Sciatic nerve (tissue), 2 donors: ENCODE measurements around the gene CRYGD. TPM values are rescaled to one million over a fixed set of nuclear protein-coding genes. Genes with fewer than 3 reads are reported as not detected.
"Not testable (repeated sequence)": the region's sequence is repeated elsewhere in the genome, so short reads cannot be mapped to it uniquely, and the experiment has no call there.

Experiments
- ATAC-seq: fragments of 200-7000 bp; cut with Tn5 transposase; one replicate; pipeline ENCODE4 v1.9.1; 2020; ENCODE audit warnings: mild to moderate bottlenecking, moderate library complexity
- DNase-seq: peaks from one replicate; pipeline ENCODE4 v3.0.0-alpha.2; 2020; ENCODE audit warnings: low spot score
- intact Hi-C: fragments of 100-400 bp; cut with DNase I; formaldehyde crosslinking; loops from one replicate; pipeline ENCODE4 v1.14.2; 2022
- total RNA-seq: library from RNA; stranded (reverse); fragmentation: NEBNext Ultra II Directional; extraction: Animal tissue kit (Norgen Biotek cat#: 25700); gene quantifications from one replicate; pipeline ENCODE4 v1.2.1, GENCODE V29; 2021
- donor health status: DM: no; HTN: no; CAD: no.
- donor health status: DM: no; HTN: no; CAD: no.

The CRYGD gene
- total RNA-seq, 1 donor from 2014 or later, result not detected

GRCh38 chr2:208134928-208135586 is 10.7 kb upstream of the CRYGD start:
- DNase-seq (no peak), ATAC-seq (no peak)
- intact Hi-C loops, result no loop called here

DNA sequence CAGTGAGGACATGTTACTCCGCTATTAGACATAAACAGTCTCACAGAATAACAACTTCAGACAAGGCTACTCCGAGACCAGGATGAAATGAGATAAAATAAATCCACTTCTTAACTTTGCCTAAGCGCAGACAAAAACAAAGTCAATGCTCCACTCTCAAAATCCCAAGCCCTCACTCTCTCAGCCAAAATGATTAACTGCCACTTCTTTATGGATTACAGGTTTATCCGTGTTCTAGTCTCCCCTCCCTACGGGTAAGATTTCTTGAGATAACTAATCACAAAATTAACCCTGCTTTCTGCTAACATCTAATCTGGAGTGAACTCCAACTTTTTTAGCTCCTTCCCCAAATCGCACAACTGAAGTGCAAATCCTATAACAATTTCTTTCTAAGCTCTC is 6.4 kb upstream of the CRYGD start:
- ATAC-seq (no peak), DNase-seq (no peak)
- intact Hi-C loops, result no loop called here

- intact Hi-C loops, result no loop called here
- DNase-seq, result no peak
- no peak for ATAC-seq
These were observed 5.7 kb upstream of the CRYGD start, which contains the start of gene CRYGC for GRCh38 chr2:208129744-208130711. Gene CRYGC (minus strand): TSS chr2:208129828. CDS start chr2:208129792, 36 bp downstream.

GRCh38 chr2:208128136-208128535 is 3.8 kb upstream of the CRYGD start:
- intact Hi-C loops, result no loop called here
- DNase-seq (no peak), ATAC-seq (no peak)

DNA sequence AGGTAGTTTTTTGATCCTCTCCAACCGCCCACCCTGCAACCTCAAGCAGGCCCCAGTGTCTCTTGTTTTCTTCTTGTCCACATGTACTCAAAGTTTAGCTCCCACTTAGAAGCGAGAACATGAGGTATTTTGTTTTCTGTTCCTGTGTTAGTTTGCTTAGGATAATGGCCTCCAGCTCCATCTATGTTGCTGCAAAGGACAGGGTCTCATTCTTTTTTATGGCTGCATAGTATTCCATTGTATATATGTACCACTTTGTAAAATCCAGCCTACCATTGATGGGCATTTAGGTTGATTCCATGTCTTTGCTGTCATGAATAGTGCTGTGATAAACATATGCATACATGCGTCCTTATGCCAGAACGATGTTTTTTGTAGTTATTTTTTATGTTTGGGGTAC is 2.8 kb upstream of the CRYGD start:
- ATAC-seq, result no peak
- no peak for DNase-seq
- intact Hi-C loops, result no loop called here

GRCh38 chr2:208125251-208125650 is 927 bp upstream of the CRYGD start:
- ATAC-seq, result no peak
- no peak for DNase-seq
- intact Hi-C loops, result no loop called here

DNA sequence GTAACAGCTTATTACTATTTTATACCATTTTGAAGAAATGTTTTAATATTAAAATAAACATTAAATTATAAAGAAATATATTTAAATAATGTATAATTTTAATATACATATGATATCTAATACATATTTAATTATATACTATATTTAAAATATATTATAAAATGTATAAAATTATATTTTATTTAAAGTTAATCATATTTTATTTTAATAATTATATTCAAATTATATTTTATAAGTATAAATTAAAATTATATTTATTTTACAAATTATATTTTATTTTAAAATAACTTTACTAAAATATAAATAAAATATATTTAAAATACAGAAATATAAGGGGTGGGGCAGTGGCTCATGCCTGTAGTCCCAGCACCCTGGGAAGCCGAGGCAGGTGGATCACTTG is 2.1 kb downstream of the CRYGD start:
- DNase-seq (no peak), ATAC-seq (no peak)
- intact Hi-C loops, result no loop called here

DNA sequence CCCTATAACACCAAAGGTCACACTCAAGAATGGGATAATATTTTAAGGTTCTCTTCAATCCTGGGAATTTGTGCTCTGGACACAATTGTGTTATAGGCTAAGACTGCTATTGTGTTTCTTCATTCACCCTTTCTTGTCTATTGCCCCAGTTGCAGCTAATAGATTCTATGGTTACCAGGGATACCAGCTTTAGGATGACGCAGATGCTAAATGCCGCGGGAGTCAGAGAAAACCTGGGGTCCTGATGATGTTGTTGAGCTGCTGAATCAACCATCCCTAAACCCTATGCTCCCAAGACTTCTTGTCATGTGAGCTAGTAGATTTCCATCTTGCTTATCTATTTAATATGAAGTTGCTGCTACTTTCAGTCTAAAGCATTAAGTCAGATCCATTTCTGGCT is 5.4 kb downstream of the CRYGD start:
- DNase-seq, result no peak
- intact Hi-C loops, result no loop called here
- ATAC-seq, result no peak

DNA sequence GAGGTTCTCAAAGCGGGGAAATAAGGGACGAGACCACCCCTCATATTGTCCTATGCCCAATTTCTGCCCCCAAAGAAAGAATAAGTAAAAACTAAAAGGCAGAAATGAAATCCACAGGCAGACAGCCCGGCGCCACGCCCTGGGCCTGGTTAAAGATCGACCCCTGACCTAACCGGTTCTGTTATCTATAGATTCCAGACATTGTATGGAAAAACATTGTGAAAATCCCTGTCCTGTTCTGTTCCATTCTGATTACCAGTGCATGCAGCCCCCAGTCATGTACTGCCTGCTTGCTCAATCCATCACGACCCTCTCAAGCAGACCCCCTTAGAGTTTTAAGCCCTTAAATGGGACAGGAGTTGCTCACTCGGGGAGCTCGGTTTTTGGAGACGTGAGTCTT is 6.9 kb downstream of the CRYGD start:
- ATAC-seq, intact Hi-C loops: not testable (repeated sequence)

DNA sequence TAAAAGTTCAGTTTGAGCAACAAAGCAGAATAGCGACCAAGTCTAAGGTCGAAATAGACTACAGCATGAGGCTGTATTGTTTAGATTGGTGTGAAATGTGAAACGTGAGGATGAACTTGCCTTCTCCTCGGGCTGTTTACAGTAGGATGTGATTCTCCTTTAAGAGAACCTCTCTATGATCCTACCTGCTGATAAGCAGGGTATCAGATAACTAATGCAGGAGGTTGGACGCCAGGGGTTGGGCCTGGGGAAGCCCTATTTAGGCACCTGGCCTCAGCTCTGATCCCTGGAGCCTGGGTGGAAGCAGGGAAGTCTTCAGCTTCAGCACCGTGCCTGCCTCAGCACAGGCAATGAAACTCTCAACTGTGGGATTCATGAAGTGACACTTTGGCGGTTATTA is 11.4 kb downstream of the CRYGD start:
- intact Hi-C loops, result no loop called here
- no peak for DNase-seq
- no peak for ATAC-seq

More for the DNA sequence above, 6.9 kb downstream of the CRYGD start:
- DNase-seq, result not testable (repeated sequence)

DNA sequence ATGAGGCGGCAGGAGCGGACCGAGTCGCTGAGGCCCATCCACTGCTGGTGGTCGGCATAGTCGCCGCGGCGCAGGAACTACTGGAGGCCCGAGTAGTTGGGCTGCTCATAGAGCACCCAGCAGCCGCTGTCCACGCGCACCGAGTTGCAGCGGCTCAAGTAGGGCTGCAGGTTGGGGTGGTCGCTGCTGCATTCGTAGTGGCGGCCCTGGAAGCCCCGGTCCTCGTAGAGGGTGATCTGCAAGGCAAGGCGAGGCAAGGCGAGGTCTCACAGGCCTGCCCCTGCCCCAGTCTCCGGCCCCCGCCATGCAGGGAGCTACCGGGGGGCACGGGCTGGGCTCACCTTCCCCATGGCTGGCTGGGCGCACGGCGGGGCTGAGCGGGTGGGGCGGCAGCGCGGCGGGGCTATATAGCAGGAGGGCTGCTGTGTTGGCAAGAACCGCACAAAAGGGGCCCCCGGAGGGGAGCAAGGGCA is 12.0 kb downstream of the CRYGD start:
- intact Hi-C loops, ATAC-seq, DNase-seq: not testable (repeated sequence)

DNA sequence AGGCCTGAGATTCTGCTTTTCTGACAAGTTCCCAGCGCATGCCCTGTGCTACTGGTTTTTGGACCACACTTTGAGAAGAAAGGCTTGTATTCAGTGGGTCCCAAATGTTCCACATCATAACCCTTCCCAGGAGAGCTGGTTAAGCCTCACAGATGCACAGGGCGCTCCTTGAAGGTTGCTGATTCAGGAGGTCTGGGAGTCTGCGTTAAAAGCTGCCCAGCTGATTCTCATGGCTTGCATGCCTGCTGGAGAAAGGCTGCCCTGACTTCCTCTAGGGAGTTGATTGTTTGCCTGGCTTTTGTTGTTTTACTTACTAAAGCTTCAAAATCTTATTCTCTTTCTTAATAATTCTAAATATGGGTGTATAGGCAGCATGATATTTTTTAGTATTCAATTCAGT is 20.7 kb downstream of the CRYGD start:
- intact Hi-C loops, result no loop called here
- ATAC-seq (no peak), DNase-seq (no peak)

GRCh38 chr2:208101716-208102631 is 22.4 kb downstream of the CRYGD start:
- ATAC-seq, result no peak
- intact Hi-C loops, result no loop called here

DNA sequence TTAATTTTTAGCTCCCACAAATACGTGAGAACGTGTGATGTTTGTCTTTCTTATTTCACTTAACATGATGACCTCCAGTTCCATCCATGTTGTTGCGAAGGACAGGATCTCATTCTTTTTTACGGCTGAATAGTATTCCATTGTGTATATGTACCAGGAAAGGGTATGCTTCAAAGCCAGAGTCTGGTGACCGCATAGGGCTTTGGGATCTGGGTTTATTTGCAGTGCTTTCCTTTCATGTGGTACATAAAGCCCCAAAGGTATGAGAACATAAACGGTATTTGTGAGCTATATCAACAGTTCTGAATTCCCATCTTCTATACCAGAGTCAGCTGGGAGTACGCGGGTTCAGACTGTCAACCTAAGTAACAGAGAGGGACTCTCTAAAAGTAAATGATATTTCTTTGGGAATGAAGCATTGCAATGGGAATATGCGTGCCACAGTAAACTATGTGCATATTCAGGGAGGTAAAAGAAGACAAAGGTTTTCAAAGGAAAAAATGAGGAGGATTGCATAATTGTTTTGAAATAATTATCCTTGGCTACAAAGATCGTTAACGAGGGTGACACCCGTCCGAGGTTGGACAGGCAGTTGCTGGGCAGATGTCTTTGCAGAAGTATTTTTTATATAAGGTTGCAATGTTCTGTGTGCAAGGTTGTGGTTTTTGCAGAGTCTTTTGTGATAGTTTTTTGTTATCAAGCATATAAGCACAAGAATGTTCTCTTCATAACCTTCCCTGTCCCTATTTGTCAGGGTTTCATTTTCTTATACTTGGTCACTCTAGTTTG is 24.4 kb downstream of the CRYGD start:
- DNase-seq (no peak), ATAC-seq (no peak)
- intact Hi-C loops, result no loop called here

More at GRCh38 chr2:208101716-208102631, 22.4 kb downstream of the CRYGD start:
- no peak for DNase-seq

GRCh38 chr2:208098701-208099100 is 25.6 kb downstream of the CRYGD start:
- intact Hi-C loops, DNase-seq, ATAC-seq: not testable (repeated sequence)

DNA sequence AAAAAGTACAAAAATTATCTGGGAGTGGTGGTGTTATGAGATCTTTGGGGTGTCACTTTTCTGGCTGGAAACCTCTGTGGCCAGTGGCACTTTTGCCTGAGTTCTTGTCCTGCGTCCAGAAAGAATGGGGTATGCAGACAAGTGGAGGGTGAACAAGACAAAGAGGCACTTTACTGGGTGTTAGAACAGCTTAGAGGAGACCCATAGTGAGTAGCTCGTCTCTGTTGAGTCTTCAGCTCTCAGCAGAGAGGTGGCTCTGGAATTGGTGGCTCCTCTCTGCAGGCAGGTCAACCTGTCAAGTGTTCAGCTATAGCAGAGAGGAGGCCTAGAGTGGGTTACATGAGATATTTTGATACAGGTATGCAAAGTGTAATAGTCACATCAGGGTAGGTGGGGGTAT is 26.1 kb downstream of the CRYGD start:
- DNase-seq (no peak), ATAC-seq (no peak)
- intact Hi-C loops, result no loop called here

DNA sequence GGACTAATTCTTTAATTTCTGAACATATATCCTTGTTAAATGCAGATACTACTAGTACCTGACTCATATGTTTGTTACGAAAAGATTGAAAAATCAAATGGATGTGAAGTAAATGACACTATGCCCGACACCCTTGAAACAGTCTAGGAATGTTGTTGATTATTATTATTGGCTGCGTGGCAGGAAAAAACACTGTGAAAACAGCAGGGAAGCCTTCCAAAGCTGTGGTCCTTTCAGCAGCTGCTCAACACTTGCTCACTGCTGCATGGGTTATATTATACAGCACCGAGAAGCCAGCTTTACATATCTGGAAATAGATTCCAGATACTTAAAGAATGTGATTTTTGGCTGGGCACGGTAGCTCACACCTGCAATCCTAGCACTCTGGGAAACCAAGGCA is 26.5 kb downstream of the CRYGD start:
- intact Hi-C loops, result no loop called here
- DNase-seq (no peak), ATAC-seq (no peak)

GRCh38 chr2:208097313-208097712 is 27.0 kb downstream of the CRYGD start:
- no peak for DNase-seq

More at GRCh38 chr2:208097313-208097712, 27.0 kb downstream of the CRYGD start:
- no peak for ATAC-seq
- intact Hi-C loops, result no loop called here
